ENCODE data around the gene PLAC1.

Gene PLAC1

DNA sequence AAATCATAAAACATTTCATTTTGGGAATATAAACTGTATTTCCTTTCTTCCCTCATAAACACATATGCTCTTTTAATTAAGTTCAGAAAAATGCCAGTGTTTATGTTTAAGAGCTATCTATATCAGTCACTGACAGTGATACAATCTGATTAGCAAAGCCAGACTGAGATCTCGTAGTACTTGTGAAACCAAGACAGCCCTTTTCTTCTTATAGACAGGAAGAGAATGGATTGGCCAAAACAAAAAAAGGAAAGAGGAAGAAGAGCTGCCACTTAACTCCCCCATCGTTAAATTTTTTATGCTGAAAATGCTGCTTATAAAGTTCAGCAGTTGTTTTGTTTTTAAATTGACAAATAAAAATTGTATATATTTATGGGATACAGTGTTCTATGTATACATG is 87.4 kb downstream of the PLAC1 start:
- intact Hi-C loops (cut with micrococcal nuclease): no loop called here
- Mint-ChIP-seq H3K9me3 (no peaks in the 10 kb centered on the region), H3K4me1 (ENCODE audit: low read depth) (peaks cover 22% of the 10 kb centered on the region), H3K27ac (no peak overlapping the region), H3K4me3 (no peak overlapping the region), H3K36me3 (ENCODE audit: low read depth) (no peaks in the 10 kb centered on the region), H3K27me3 (no peaks in the 10 kb centered on the region)

DNA sequence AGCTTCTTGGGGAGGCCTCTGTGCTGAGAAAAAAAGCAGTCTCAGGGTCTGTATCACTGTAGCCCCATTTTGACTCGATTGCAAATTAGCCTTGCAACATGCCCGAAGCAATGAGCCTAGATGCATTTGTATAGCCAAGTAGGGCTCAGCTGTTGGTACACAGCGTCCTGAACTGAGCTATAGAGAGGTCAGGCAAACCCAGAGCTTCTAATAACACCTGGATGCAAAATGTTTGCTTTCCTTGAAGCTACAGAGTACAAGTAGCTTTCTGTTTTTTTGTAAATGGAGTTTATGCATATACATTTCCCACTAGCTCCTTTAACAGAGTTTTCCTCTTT is 87.8 kb downstream of the PLAC1 start:
- Mint-ChIP-seq H3K9me3 (no peaks in the 10 kb centered on the region), H3K27me3 (no peaks in the 10 kb centered on the region), H3K4me1 (ENCODE audit: low read depth) (peaks cover 22% of the 10 kb centered on the region), H3K27ac (no peak overlapping the region), H3K36me3 (ENCODE audit: low read depth) (no peaks in the 10 kb centered on the region), H3K4me3 (no peak overlapping the region)
- intact Hi-C loops (cut with micrococcal nuclease): no loop called here

DNA sequence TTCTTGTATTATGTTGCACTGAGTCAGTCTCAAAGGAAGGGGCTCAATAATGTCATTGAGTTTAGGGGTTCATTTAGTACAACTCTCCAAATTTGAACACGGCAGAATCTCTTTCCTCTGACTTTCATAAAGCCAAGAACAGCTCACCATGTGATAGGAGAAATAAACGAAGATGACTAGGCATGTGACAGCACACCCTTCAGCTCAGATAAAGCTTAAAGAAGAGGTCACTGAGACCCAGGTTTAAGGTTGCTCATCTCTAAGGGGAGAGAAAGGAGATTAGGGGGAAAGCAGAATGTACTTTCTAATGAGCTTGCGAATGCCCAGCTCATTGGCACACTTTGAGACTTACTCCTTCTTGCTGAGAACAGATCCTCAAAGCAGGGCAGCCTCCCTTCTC is 89.0 kb downstream of the PLAC1 start:
- intact Hi-C loops (cut with micrococcal nuclease): no loop called here
- H3K27me3 Mint-ChIP-seq: no peaks in the 10 kb centered on the region
- peaks cover 14% of the 10 kb centered on the region for H3K4me1 Mint-ChIP-seq (ENCODE audit: low read depth)
- H3K27ac Mint-ChIP-seq: no peak overlapping the region
- H3K4me3 Mint-ChIP-seq: no peak overlapping the region
- H3K9me3 Mint-ChIP-seq: no peaks in the 10 kb centered on the region
- no peaks in the 10 kb centered on the region for H3K36me3 Mint-ChIP-seq (ENCODE audit: low read depth)

DNA sequence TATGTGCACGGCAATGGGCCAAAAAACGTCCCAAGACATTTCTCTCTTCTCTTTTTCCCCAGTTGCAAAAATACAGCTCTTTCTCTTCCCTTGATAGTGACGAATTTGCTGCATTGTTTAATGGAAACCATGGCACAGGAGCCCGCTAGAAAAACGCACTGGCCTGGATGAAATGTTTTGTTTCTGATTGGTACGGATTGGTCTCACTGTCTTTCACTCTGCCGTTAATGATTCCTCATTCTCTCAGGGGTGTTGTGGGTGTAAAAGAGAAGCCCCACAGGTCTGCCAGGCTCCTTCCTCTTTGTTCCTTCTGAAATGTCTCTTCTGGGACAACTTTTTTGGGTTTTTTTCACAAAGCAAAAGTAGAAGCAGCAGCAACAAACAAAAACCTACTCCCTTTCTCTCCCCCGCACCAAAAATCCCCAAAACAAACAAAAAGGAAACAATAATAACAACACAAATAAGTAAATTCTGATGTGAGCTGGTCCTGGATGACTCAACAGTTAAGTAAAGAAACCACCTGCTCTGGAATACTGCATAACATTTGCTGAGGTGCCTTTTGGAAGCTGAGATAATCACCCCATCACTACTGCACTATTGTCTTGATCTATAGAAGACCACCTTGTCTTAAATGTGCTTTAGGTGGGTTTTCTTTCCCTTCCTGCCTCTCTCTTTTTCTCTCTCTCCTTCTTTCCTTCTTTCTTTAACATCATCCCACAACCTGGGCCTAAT is 89.8 kb downstream of the PLAC1 start:
- H3K27ac Mint-ChIP-seq: no peak overlapping the region

DNA sequence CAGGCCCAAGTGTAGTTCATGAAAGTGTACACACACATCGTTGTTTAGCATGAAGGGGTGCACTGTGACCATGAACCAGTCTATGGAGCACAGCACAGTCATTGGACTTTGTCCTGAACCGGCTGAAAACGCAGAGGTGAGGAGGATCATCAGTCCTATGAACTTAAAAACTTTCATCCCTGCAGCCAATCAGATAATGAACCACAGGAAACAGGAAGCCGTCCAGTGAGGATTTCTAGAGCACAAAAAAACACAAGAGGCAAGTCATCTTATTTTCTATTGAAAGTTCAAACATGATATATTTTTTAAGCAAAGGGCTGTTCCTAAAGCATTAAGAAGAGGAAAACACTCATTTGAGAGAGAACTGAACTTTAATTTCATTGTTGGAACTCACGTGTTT is 91.8 kb downstream of the PLAC1 start:
- Mint-ChIP-seq H3K4me3 (no peak overlapping the region), H3K4me1 (ENCODE audit: low read depth) (peaks cover 14% of the 10 kb centered on the region), H3K27me3 (no peaks in the 10 kb centered on the region), H3K27ac (no peak overlapping the region), H3K36me3 (ENCODE audit: low read depth) (no peaks in the 10 kb centered on the region), H3K9me3 (no peaks in the 10 kb centered on the region)
- intact Hi-C loops (cut with micrococcal nuclease): no loop called here

More for the DNA sequence above, 89.8 kb downstream of the PLAC1 start:
- no peaks in the 10 kb centered on the region for H3K27me3 Mint-ChIP-seq
- H3K4me3 Mint-ChIP-seq: no peak overlapping the region
- peaks cover 14% of the 10 kb centered on the region for H3K4me1 Mint-ChIP-seq (ENCODE audit: low read depth)
- intact Hi-C loops (cut with micrococcal nuclease): no loop called here
- no peaks in the 10 kb centered on the region for H3K9me3 Mint-ChIP-seq
- H3K36me3 Mint-ChIP-seq (ENCODE audit: low read depth): no peaks in the 10 kb centered on the region

DNA sequence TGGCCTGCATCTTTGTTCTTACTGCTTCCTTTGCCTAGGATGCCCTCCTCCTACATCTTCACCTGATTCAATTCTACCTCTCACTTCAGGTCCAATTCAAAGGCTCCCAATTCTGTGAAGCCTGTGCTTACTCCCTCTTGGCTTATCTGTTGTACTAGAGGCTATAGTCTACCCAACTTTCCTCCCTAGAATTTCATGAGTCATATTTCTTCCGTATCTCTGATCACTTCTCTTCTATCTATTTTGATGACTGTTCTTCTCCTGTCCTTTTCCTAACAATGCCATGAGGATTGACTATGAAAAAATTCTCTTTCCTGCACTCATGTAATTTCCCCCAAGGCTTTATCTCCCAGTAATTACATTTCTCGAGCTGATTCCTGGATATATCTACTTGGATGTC is 96.3 kb downstream of the PLAC1 start:
- no peaks in the 10 kb centered on the region for H3K27me3 Mint-ChIP-seq
- no peaks in the 10 kb centered on the region for H3K4me1 Mint-ChIP-seq (ENCODE audit: low read depth)
- no peaks in the 10 kb centered on the region for H3K36me3 Mint-ChIP-seq (ENCODE audit: low read depth)
- H3K4me3 Mint-ChIP-seq: no peak overlapping the region
- H3K27ac Mint-ChIP-seq: no peak overlapping the region
- H3K9me3 Mint-ChIP-seq: no peaks in the 10 kb centered on the region
- intact Hi-C loops (cut with micrococcal nuclease): no loop called here

DNA sequence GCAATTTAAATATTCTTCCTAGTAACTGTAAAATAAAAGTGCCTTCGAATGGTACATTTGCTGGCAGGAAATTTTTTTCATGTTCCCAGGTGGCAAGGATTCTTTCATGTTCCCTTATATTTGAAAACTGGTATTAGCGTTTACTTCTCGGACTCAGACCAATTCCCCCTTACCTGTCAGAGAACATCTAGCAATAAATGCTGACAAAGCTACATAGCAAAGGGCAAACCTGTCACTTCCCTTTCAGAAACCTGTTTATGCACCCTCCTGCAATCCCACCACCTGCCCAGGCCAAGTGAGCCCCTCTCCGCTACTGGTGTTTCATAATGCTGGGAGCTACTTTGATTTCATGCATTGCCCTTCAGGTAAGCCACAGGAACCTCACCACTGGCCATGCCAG is 100.1 kb downstream of the PLAC1 start:
- Mint-ChIP-seq H3K4me3 (no peak overlapping the region), H3K27ac (no peak overlapping the region), H3K4me1 (ENCODE audit: low read depth) (peaks cover 20% of the 10 kb centered on the region), H3K27me3 (peaks cover 6% of the 10 kb centered on the region), H3K36me3 (ENCODE audit: low read depth) (no peaks in the 10 kb centered on the region), H3K9me3 (no peaks in the 10 kb centered on the region)
- intact Hi-C loops (cut with micrococcal nuclease): no loop called here

DNA sequence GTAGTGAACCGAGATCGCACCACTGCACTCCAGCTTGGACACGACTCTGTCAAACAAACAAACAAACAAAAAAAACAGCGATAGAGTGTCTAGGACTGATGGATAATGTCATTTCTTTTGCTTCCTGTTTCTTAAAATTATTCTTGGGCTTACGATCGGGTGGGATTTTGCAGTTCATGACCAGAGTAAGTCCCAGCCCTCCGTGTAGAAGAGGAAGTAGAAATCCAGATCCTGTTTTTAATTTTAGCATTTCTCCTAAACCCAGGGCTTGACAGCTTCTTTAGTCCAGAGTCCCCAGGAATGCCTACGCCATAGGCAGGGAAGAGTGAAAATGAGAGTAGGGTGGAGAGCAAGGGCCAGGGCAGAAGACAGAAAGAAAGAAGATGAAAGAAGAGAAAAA is 104.0 kb downstream of the PLAC1 start:
- Mint-ChIP-seq H3K36me3 (ENCODE audit: low read depth) (peaks cover 6% of the 10 kb centered on the region), H3K9me3 (no peaks in the 10 kb centered on the region), H3K27me3 (peaks cover 21% of the 10 kb centered on the region), H3K4me3 (peak overlapping the region; percentile 50), H3K4me1 (ENCODE audit: low read depth) (peaks cover 33% of the 10 kb centered on the region), H3K27ac (peak overlapping the region; percentile 66)
- intact Hi-C loops (cut with micrococcal nuclease): no loop called here

DNA sequence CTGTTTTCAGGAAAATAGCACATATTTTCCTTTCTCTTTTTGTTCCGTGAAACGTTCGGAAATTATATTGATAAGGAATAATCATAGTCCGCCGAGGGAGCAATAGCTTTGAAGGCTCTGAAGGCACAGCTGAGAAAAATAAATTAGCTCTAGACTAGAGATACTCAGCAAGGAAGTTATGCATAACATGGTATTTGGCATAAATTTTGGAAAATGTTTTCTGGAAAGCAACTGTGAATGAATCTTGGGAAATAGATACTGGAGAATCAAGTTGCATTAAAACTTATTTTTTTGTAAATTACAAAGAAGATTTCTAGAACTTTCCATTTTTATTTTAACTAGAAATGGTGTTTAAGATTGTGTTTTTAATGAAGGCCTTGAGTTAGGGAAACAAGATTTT is 105.9 kb downstream of the PLAC1 start:
- Mint-ChIP-seq H3K36me3 (ENCODE audit: low read depth) (peaks cover 11% of the 10 kb centered on the region), H3K4me3 (no peak overlapping the region), H3K4me1 (ENCODE audit: low read depth) (peaks cover 44% of the 10 kb centered on the region), H3K27ac (no peak overlapping the region), H3K9me3 (no peaks in the 10 kb centered on the region), H3K27me3 (peaks cover 29% of the 10 kb centered on the region)
- intact Hi-C loops (cut with micrococcal nuclease): no loop called here

DNA sequence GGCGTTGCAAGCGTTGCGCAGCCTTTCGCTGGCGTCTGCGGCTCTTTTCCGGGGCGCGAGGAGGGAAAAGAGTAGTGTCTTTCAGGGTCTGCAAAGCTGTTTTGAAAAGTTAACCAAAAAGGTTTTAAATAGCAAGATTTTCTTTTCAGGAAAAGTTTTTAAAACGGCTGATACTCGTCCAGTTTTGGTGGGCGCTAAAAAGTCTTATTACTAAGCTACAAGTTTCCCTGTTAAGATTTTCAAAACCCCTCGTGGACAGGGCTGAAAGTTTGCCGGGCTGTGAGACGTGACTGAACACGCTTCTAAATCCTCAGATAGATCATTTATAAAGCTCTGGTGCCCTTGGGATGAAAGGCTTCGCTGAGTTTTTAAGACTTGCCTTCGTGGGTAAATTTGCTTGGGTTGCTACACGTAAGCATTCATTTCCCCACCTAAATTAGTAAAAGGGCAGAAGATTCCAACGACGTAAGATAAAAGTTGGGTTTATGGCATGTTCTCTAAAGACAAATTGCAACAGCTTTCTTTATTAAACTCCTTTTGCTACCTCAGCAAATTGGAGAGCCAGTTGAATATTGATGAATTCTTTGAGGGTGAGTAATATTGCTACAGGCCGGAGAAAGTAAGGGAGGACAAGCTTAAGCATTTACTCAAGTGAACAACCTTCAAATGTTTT is 106.8 kb downstream of the PLAC1 start:
- peaks cover 31% of the 10 kb centered on the region for H3K27me3 Mint-ChIP-seq
- H3K36me3 Mint-ChIP-seq (ENCODE audit: low read depth): peaks cover 16% of the 10 kb centered on the region
- peak overlapping the region; percentile 99 for H3K27ac Mint-ChIP-seq
- peak overlapping the region; percentile 95 for H3K4me3 Mint-ChIP-seq
- intact Hi-C loops (cut with micrococcal nuclease): no loop called here
- H3K9me3 Mint-ChIP-seq: no peaks in the 10 kb centered on the region
- peaks cover 44% of the 10 kb centered on the region for H3K4me1 Mint-ChIP-seq (ENCODE audit: low read depth)

DNA sequence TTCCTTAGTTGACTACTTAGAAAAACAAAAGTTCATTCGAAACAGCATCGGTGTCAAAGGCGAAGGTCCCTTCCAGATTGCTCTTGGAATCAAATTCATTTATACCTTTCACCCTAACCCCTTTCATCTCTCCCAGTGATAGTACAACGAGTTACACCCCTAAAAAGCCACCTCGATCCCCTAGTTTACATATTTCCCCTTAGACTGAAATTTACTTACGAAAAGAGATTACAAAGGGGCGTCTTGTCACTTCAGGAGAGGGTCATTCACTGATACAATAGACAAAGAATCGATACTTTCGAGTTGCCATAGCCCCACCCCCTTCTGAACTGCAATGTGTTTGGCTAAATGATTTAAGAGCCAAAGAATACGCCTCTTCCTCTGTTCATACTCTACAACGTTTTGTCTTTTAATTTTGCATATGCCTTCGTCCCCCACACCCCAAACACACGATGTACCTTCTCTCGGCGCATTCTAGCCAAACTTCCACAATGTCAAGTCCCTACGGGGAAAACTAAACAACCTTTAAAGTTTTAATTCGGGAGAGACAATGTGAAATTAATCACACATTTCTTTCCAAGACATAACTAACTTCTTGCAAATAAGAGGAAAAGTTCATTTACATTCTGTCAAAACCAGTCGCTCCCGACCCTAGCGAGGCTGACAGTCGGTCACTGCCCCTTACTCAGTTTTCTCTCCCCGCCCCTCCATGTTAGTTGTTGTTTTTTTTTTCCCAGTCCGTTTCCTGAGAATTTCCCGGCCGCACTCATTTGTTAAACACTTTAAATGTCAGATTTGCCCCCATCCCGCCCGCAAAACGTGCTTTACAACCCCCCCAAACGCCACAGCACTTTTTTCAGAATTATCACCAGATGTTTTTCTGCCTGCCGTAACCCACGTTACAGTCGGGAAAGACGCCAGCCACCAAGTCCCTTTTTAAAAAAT is 109.7 kb downstream of the PLAC1 start:
- Mint-ChIP-seq H3K4me1 (ENCODE audit: low read depth) (peaks cover 28% of the 10 kb centered on the region), H3K27me3 (peaks cover 45% of the 10 kb centered on the region), H3K27ac (peak overlapping the region; percentile 99), H3K36me3 (ENCODE audit: low read depth) (peaks cover 30% of the 10 kb centered on the region), H3K4me3 (peak overlapping the region; percentile 95), H3K9me3 (no peaks in the 10 kb centered on the region)
- intact Hi-C loops (cut with micrococcal nuclease): no loop called here

DNA sequence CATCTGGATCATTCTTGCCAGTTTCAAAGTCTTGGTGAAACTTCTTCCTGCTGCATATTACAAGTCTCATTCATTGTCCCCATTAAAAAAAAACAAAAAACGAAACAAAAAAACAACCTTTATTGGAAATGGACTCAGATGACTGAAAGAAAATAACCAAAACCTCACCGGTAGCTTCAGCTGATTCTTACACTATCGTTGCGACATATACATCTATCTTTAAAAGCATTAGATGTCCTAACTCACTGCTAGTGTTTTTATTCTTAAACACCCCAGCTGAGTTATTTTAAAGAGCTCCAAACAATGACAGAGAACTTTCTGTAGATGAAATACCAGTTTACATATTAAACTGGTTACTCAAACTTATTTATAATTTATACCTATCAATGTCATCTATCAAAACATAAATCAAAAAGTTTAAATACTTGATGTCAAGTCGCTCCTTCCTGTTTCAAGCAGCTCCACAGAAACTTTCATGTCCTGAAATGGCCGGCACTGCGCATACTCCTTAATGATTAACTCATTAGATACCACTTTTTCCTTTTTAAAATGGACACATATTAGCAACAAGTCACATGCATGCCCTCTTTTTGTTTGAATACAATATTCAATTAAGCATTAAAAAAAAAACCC is 111.1 kb downstream of the PLAC1 start:
- peak overlapping the region; percentile 32 for H3K4me3 Mint-ChIP-seq
- H3K27ac Mint-ChIP-seq: no peak overlapping the region
- no peaks in the 10 kb centered on the region for H3K9me3 Mint-ChIP-seq
- intact Hi-C loops (cut with micrococcal nuclease): no loop called here
- H3K4me1 Mint-ChIP-seq (ENCODE audit: low read depth): peaks cover 30% of the 10 kb centered on the region
- H3K36me3 Mint-ChIP-seq (ENCODE audit: low read depth): peaks cover 30% of the 10 kb centered on the region
- H3K27me3 Mint-ChIP-seq: peaks cover 43% of the 10 kb centered on the region

DNA sequence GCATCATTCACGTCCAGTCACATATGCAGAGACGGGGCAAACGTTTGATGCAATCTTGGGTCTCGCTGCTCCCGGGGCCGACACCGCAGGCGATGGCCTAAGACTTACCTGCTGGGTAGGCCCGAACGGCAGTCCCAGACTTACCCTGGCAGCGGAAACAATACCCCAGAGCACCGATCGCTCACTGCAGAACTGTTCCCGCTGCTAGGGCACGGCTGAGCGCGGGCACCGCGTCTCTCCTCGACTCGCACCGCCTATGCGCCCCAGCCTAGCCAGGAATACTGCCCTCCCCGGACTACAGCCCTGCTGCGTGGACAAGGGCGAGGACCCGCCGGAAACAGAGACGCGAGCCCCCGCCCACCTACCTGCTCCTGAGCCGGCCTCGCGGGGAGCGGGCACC is 112.1 kb downstream of the PLAC1 start:
- Mint-ChIP-seq H3K27me3 (peaks cover 41% of the 10 kb centered on the region), H3K36me3 (ENCODE audit: low read depth) (peaks cover 30% of the 10 kb centered on the region), H3K4me3 (no peak overlapping the region)

DNA sequence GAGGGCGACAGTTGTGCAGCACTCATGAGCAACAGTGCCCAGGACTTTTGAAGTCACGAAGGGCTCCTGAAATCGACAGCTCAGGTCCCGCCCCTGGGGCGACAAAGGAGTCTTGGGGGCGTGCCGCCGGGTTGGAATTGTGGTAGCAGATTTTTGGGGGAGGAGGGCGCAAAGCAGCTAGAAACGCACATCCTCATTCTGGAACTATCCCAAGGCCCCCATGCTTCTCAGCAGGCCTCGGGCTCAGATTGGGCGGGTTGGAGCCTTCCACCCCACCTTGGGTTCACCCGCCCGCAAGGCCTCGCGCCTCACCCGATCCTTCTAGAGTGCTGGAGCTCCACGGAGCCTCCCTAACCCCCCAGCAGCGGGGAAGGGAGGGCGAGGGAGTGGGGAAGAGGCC is 112.8 kb downstream of the PLAC1 start:
- peaks cover 30% of the 10 kb centered on the region for H3K36me3 Mint-ChIP-seq (ENCODE audit: low read depth)
- no peak overlapping the region for H3K4me3 Mint-ChIP-seq
- H3K9me3 Mint-ChIP-seq: no peaks in the 10 kb centered on the region
- no peak overlapping the region for H3K27ac Mint-ChIP-seq
- H3K27me3 Mint-ChIP-seq: peaks cover 39% of the 10 kb centered on the region
- intact Hi-C loops (cut with micrococcal nuclease): no loop called here
- H3K4me1 Mint-ChIP-seq (ENCODE audit: low read depth): peaks cover 28% of the 10 kb centered on the region

More for the DNA sequence above, 112.1 kb downstream of the PLAC1 start:
- intact Hi-C loops (cut with micrococcal nuclease): no loop called here
- Mint-ChIP-seq H3K27ac (no peak overlapping the region), H3K4me1 (ENCODE audit: low read depth) (peaks cover 30% of the 10 kb centered on the region), H3K9me3 (no peaks in the 10 kb centered on the region)

Data from dendritic cell treated with granulocyte-macrophage colony-stimulating factor and Interleukin-4, amounts not matched to agents 40 ng/mL and 50 ng/mL, for 4 days (primary cell).